A549 (cell line): ENCODE data around the gene PLD6. TPM values are rescaled to one million over a fixed set of nuclear protein-coding genes. Genes with fewer than 3 reads are reported as not detected.

Experiments
- ATAC-seq, 2 experiments: fragments of 200-7000 bp in 1 of 2; fragments of >200 bp in 1 of 2; cut with Nextera tagmentation in 1 of 2; cut with Tn5 transposase in 1 of 2; 3 replicates each; pipeline versions ENCODE4 v1.8.0 to v1.9.1; 2018 to 2020; ENCODE audit warnings: mild to moderate bottlenecking in 1 of 2, moderate library complexity in 1 of 2
- CTCF ChIA-PET: fragments of 300-600 bp; sonication (Branson Sonifier 250); formaldehyde crosslinking; extraction: SDS; loops from one replicate; lab custom pipeline; 2021; ENCODE audit warnings: antibody characterized with exemption, inconsistent platforms; lab: Yijun Ruan, JAX
- POLR2A ChIA-PET: fragments of 350-600 bp; formaldehyde crosslinking; extraction: SDS; loops from one replicate; lab custom pipeline; 2021; ENCODE audit warnings: antibody characterized with exemption, inconsistent platforms; lab: Yijun Ruan, JAX
- DNase-seq, 2 experiments: peaks; one replicate each; pipeline versions ENCODE4 v3.0.0 to v3.0.0-alpha.2; 2011 to 2016; ENCODE audit warnings: low read depth in 1 of 2, low spot score in 1 of 2
- FAIRE-seq: peaks from 2 replicates; lab custom pipeline; 2011; peaks lifted over from hg19 to GRCh38; lab: Jason Lieb, UNC
- H3K27ac ChIP-seq, 2 experiments: fragments of >200 bp; sonication (Bioruptor Twin); formaldehyde crosslinking; 3 replicates each; pipeline ENCODE4 v1.5.1; 2016 to 2017
- H3K4me1 ChIP-seq: fragments of >200 bp; sonication (Bioruptor Twin); formaldehyde crosslinking; 3 replicates; pipeline ENCODE4 v1.6.1; 2016
- H3K4me2 ChIP-seq: fragments of >200 bp; sonication (Bioruptor Twin); formaldehyde crosslinking; 3 replicates; pipeline ENCODE4 v1.6.1; 2016
- H3K4me3 ChIP-seq: fragments of >200 bp; sonication (Bioruptor Twin); formaldehyde crosslinking; 3 replicates; pipeline ENCODE4 v1.5.1; 2016
- H3K9me3 ChIP-seq: fragments of >200 bp; sonication (Bioruptor Twin); formaldehyde crosslinking; 3 replicates; pipeline ENCODE4 v1.6.1; 2016
- ATOH8 ChIP-seq: fragments of 250-450 bp; sonication (Bioruptor Pico); IDR thresholded peaks from 2 replicates; pipeline ENCODE4 v1.5.0; 2020; ENCODE audit warnings: low read depth, mild to moderate bottlenecking, moderate library complexity
- BCL3 ChIP-seq: fragments of >200 bp; sonication (Bioruptor Twin); formaldehyde crosslinking; IDR thresholded peaks from 3 replicates; pipeline ENCODE4 v1.6.1; 2016
- CEBPB ChIP-seq, 2 experiments: fragments of >200 bp in 1 of 2; sonication (Bioruptor Twin) in 1 of 2; formaldehyde crosslinking in 1 of 2; IDR thresholded peaks; 2 replicates each; pipeline ENCODE4 v1.6.1; 2012 to 2016
- CHD2 ChIP-seq: fragments of 150-350 bp; IDR thresholded peaks from 2 replicates; pipeline ENCODE4 v1.6.1; 2014; ENCODE audit warnings: low read length; ENCODE audit not compliant: partially characterized antibody
- CTCF ChIP-seq: fragments of >200 bp; sonication (Bioruptor Twin); formaldehyde crosslinking; IDR thresholded peaks from 3 replicates; pipeline ENCODE4 v1.5.1; 2016
- EHF ChIP-seq: fragments of 250-450 bp; sonication (Bioruptor Pico); IDR thresholded peaks from 2 replicates; pipeline ENCODE4 v1.5.0; 2020; ENCODE audit warnings: mild to moderate bottlenecking
- HEYL ChIP-seq: fragments of 250-450 bp; sonication (Bioruptor Pico); IDR thresholded peaks from 2 replicates; pipeline ENCODE4 v1.8.0; 2021; ENCODE audit warnings: mild to moderate bottlenecking, moderate library complexity
- HOXA7 ChIP-seq: fragments of 250-450 bp; sonication (Bioruptor Pico); IDR thresholded peaks from 2 replicates; pipeline ENCODE4 v1.5.0; 2020; ENCODE audit warnings: mild to moderate bottlenecking, moderate library complexity
- HOXB13 ChIP-seq: fragments of 250-450 bp; sonication (Bioruptor Pico); IDR thresholded peaks from 2 replicates; pipeline ENCODE4 v1.5.0; 2020; ENCODE audit warnings: low read depth, mild to moderate bottlenecking, moderate library complexity
- HOXB5 ChIP-seq: fragments of 250-450 bp; sonication (Bioruptor Pico); IDR thresholded peaks from 2 replicates; pipeline ENCODE4 v1.5.0; 2020; ENCODE audit warnings: mild to moderate bottlenecking, moderate library complexity
- KDM5A ChIP-seq: fragments of 200-600 bp; sonication (generic); IDR thresholded peaks from 2 replicates; pipeline ENCODE4 v1.6.1; 2016; ENCODE audit warnings: antibody characterized with exemption, mild to moderate bottlenecking
- MAFK ChIP-seq: fragments of 450-650 bp; IDR thresholded peaks from 2 replicates; pipeline ENCODE4 v1.6.1; 2014; ENCODE audit not compliant: partially characterized antibody
- MAZ ChIP-seq: fragments of 150-350 bp; IDR thresholded peaks from 2 replicates; pipeline ENCODE4 v1.6.1; 2014; ENCODE audit warnings: antibody characterized with exemption, low read depth, low read length, borderline replicate concordance
- NFE2L2 ChIP-seq: fragments of 150-350 bp; conservative IDR thresholded peaks from 2 replicates; pipeline ENCODE4 v1.6.1; 2014; ENCODE audit warnings: low read length
- NPAS2 ChIP-seq: fragments of 250-450 bp; sonication (Bioruptor Pico); IDR thresholded peaks from 2 replicates; pipeline ENCODE4 v1.8.0; 2022; ENCODE audit warnings: mild to moderate bottlenecking, moderate library complexity, borderline replicate concordance
- POLR2AphosphoS2 ChIP-seq: conservative IDR thresholded peaks from 2 replicates; pipeline ENCODE4 v1.6.1; 2012; ENCODE audit warnings: low read length, improper control_type of control experiment, inconsistent platforms
- RAD21 ChIP-seq, 2 experiments: fragments of >200 bp in 1 of 2; sonication (Bioruptor Twin) in 1 of 2; formaldehyde crosslinking in 1 of 2; IDR thresholded peaks in 1 of 2; conservative IDR thresholded peaks in 1 of 2; 2 replicates in 1 of 2; 3 replicates in 1 of 2; pipeline ENCODE4 v1.6.1; 2012 to 2018; ENCODE audit warnings: inconsistent platforms in 1 of 2
- REST ChIP-seq: fragments of 200-600 bp; sonication (generic); IDR thresholded peaks from 2 replicates; pipeline ENCODE4 v1.6.1; 2016; ENCODE audit warnings: antibody characterized with exemption, mild to moderate bottlenecking, moderate library complexity
- SMC3 ChIP-seq: fragments of >200 bp; sonication (Bioruptor Twin); formaldehyde crosslinking; IDR thresholded peaks from 3 replicates; pipeline ENCODE4 v1.6.1; 2018; ENCODE audit warnings: inconsistent platforms
- TP53 ChIP-seq: fragments of 250-450 bp; sonication (Bioruptor Pico); IDR thresholded peaks from 2 replicates; pipeline ENCODE4 v1.5.0; 2021; ENCODE audit warnings: mild to moderate bottlenecking, moderate library complexity
- USF2 ChIP-seq: fragments of 450-650 bp; IDR thresholded peaks from 2 replicates; pipeline ENCODE4 v1.6.1; 2014; ENCODE audit warnings: antibody characterized with exemption
- ZC3H11A ChIP-seq: fragments of 450-650 bp; IDR thresholded peaks from 2 replicates; pipeline ENCODE4 v1.6.1; 2014; ENCODE audit warnings: antibody characterized with exemption, mild to moderate bottlenecking
- ZSCAN20 ChIP-seq: fragments of 250-450 bp; sonication (Bioruptor Pico); IDR thresholded peaks from 2 replicates; pipeline ENCODE4 v1.8.0; 2022; ENCODE audit warnings: mild to moderate bottlenecking, moderate library complexity
- WGBS: methylation state at CpG from one replicate; pipeline ENCODE4 v1.1.6; 2017; ENCODE audit errors: missing lambda C conversion rate; 5-methylcytosine and 5-hydroxymethylcytosine counted together
- polyA plus RNA-seq, 4 experiments: library from polyadenylated mRNA; depleted of rRNA in 3 of 4; stranded (reverse); fragments of >200 nt; fragmentation: RNase III in 1 of 4; extraction: RNeasy Plus Mini Kit Qiagen cat#74134 plus additional on column Dnase treatment in 1 of 4; gene quantifications; 2 replicates in 3 of 4; 3 replicates in 1 of 4; pipeline ENCODE4 v1.2.3, GENCODE V29; 2011 to 2017
- TF ChIP-seq, protein P1 (sequence below): IDR thresholded peaks from 2 replicates; pipeline ENCODE4 v1.6.1; 2012
- TF ChIP-seq, protein P2 (sequence below): fragments of 150-350 bp; IDR thresholded peaks from 2 replicates; pipeline ENCODE4 v1.6.1; 2014; ENCODE audit warnings: low read depth, mild to moderate bottlenecking, low read length

The PLD6 gene
- polyA plus RNA-seq, 2 of the 4 experiments (the other 2 are of a cell fraction) = 5.6 to 5.7 TPM

DNA sequence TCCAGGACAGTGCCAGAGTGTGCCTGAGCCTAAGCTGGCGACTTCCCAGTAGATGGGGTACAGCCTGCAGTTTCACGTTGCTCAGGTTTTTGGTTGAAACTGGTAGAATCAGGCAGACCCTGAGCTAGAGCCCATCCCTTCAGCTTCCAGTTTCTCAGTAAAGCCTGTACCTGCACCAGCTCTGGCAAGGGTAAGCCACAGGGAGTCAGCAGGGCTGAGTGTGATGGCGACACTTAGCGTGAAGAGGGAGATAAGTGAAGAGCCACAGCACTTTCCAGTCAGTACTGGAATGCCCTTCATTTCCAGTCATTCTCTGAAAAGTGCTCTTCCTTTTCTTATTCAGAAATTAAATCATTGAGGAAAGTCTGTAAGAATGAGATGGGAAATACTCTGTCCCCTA is 22.4 kb downstream of the PLD6 start:
- ChIA-PET POLR2A (no interaction called here), CTCF (interaction anchor here (0.8 to 1.9 kb wide), 7 partner anchors 9 to 183 kb away, joined by 3 to 6 read pairs (median 3); no protein-coding TSS in a partner anchor)
- 98% methylated on average over 4 of the region's 4 CpGs for WGBS

DNA sequence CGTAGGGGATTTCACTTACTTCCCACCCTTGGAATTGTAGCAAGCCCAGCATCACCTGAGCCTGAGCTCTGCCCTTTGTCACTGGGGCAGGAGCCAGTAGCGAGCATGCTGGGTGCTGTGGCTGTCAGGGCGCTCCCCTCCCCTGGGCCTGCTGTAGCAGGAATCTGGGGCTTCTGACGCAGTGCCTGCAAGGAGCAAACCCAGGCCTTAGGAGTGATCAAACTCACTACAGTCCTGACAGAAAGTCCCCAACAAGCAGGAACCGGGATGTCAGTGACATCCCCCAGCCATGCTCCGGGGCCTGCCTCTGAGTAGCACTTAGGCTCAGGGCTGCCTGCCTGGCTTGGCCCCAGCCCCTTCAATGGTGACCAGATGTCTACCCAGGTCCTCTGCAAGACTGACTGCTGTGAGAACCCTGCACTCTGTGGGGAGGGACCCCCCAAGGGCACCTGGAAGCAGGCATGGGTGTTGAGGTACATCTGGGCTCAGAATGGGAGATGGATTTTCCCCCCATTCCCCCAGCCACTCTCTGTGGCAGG is 23.5 kb downstream of the PLD6 start:
- no peak for DNase-seq
- ATAC-seq = no peak; a peak in 1 of 6 replicates
- no peak for FAIRE-seq
- Histone ChIP-seq H3K27ac (no peak overlapping the region), H3K9me3 (no peaks in the 10 kb centered on the region), H3K4me2 (no peak overlapping the region), H3K4me1 (0 out of 3 replicates have a peak, but pooled peaks cover 4% of the 10 kb centered on the region), H3K4me3 (no peak overlapping the region)
- WGBS = 86% methylated on average over 5 of the region's 6 CpGs
- CTCF ChIA-PET = interaction anchor here (1.1 to 1.9 kb wide), 4 partner anchors 9 to 182 kb away, joined by 3 to 6 read pairs (median 3); no protein-coding TSS in a partner anchor
- POLR2A ChIA-PET = no interaction called here
- TF ChIP-seq ZC3H11A (no peak), KDM5A (no peak), RAD21 (conservative IDR thresholded peaks at IDR 0.05 in 1 of 2, IDR thresholded peaks at IDR 0.05 in 1 of 2) (no peak), CEBPB (IDR thresholded peaks at IDR 0.05) (no peak), USF2 (no peak), POLR2AphosphoS2 (no peak), HOXB13 (CRISPR knock-in tag) (no peak), ZSCAN20 (CRISPR knock-in tag) (no peak), REST (no peak)
- TF ChIP-seq, protein P1, sequence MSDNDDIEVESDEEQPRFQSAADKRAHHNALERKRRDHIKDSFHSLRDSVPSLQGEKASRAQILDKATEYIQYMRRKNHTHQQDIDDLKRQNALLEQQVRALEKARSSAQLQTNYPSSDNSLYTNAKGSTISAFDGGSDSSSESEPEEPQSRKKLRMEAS = no peak

More for the DNA sequence above, 22.4 kb downstream of the PLD6 start:
- Histone ChIP-seq H3K4me3 (no peak overlapping the region), H3K9me3 (no peaks in the 10 kb centered on the region), H3K27ac (no peak overlapping the region), H3K4me2 (no peak overlapping the region), H3K4me1 (0 out of 3 replicates have a peak, but pooled peaks cover 4% of the 10 kb centered on the region)
- DNase-seq (no peak), FAIRE-seq (no peak), ATAC-seq (no peak)
- TF ChIP-seq, protein P2, sequence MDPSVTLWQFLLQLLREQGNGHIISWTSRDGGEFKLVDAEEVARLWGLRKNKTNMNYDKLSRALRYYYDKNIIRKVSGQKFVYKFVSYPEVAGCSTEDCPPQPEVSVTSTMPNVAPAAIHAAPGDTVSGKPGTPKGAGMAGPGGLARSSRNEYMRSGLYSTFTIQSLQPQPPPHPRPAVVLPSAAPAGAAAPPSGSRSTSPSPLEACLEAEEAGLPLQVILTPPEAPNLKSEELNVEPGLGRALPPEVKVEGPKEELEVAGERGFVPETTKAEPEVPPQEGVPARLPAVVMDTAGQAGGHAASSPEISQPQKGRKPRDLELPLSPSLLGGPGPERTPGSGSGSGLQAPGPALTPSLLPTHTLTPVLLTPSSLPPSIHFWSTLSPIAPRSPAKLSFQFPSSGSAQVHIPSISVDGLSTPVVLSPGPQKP = no peak
- no peak for TF ChIP-seq CHD2
- TF ChIP-seq HOXA7 (CRISPR knock-in tag) = no peak
- no peak for TF ChIP-seq CTCF
- TF ChIP-seq NFE2L2 = no peak
- no peak for TF ChIP-seq ZSCAN20 (CRISPR knock-in tag)
- no peak for TF ChIP-seq NPAS2 (CRISPR knock-in tag)
- TF ChIP-seq TP53 (CRISPR knock-in tag) = no peak
- no peak for TF ChIP-seq RAD21 (conservative IDR thresholded peaks at IDR 0.05 in 1 of 2, IDR thresholded peaks at IDR 0.05 in 1 of 2)
- no peak for TF ChIP-seq EHF (CRISPR knock-in tag)
- TF ChIP-seq SMC3 = no peak
- TF ChIP-seq ATOH8 (CRISPR knock-in tag) = no peak
- TF ChIP-seq MAFK = no peak
- TF ChIP-seq HOXB5 (CRISPR knock-in tag) = no peak
- no peak for TF ChIP-seq MAZ
- no peak for TF ChIP-seq HEYL (CRISPR knock-in tag)
- TF ChIP-seq BCL3 = no peak
- TF ChIP-seq KDM5A = no peak
- TF ChIP-seq HOXB13 (CRISPR knock-in tag) = no peak
- TF ChIP-seq, all 56 proteins: peak for 0
